ENCODE results near the gene IL18RAP.

Gene IL18RAP

GRCh38 chr2:102485147-102485785 is 62.3 kb downstream of the IL18RAP start:
- peak overlapping the region; percentile 16 for H3K4me3 ChIP-seq (ENCODE audit: low read length)
- H3K9ac ChIP-seq (ENCODE audit: low read length) = no peak overlapping the region
- H3K4me1 ChIP-seq (ENCODE audit: control insufficient read depth, insufficient read depth, low read length) = peaks cover 19% of the 10 kb centered on the region
- peaks cover 1% of the 10 kb centered on the region for H3K9me3 ChIP-seq (ENCODE audit: control insufficient read depth, low read length)
- H3K27me3 ChIP-seq (replicated peaks; ENCODE audit: control insufficient read depth, insufficient read depth, low read length) = peaks cover 9% of the 10 kb centered on the region
- no peaks in the 10 kb centered on the region for H3K36me3 ChIP-seq (ENCODE audit: control insufficient read depth, insufficient read depth, low read length, severe bottlenecking)
- DNase-seq (ENCODE audit: low read depth) = no peak

DNA sequence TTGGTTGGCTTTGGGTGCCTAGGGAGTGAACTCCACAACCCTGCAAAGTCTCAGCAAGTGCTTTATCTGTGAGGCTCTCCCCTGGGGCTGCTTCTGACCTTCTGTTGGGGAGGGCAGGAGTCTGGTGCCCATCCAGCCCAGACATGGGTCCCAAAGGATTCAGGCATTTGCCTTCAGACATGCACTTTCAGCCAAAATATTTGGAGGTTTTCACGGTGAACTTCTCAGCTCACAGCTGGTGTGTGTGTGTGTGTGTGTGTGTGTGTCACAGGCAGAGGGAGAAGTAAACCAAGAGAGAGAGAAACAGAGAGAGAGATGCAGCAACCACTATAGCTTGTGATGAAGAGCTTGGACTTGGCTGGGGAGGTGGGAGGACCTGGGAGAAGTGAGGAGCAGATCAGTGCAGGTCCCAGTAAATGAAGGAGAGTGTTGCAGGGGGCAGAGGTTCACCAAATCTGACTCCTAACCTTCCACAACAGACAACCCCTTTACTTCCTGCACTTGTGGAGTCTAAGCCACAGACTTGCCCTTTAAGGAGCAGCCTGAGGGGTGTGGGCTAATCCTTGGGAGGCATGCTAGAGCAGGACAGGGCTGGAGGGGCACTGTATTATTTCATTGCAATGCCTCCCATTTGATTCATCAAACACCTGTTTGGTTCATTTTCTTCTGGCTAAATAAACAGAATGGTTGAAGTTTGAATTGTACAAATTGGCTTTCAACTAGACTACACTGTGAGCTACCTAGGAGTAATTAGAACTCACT is 64.2 kb downstream of the IL18RAP start:
- H3K9me3 ChIP-seq (ENCODE audit: control insufficient read depth, low read length) = peaks cover 5% of the 10 kb centered on the region
- H3K4me3 ChIP-seq (ENCODE audit: low read length) = no peak overlapping the region
- peaks cover 9% of the 10 kb centered on the region for H3K27me3 ChIP-seq (replicated peaks; ENCODE audit: control insufficient read depth, insufficient read depth, low read length)
- DNase-seq (ENCODE audit: low read depth) = no peak
- H3K4me1 ChIP-seq (ENCODE audit: control insufficient read depth, insufficient read depth, low read length) = peaks cover 14% of the 10 kb centered on the region
- no peak overlapping the region for H3K9ac ChIP-seq (ENCODE audit: low read length)
- H3K36me3 ChIP-seq (ENCODE audit: control insufficient read depth, insufficient read depth, low read length, severe bottlenecking) = no peaks in the 10 kb centered on the region

- Histone ChIP-seq H3K27me3 (replicated peaks; ENCODE audit: control insufficient read depth, insufficient read depth, low read length) (peaks cover 9% of the 10 kb centered on the region), H3K4me3 (ENCODE audit: low read length) (no peak overlapping the region)
- DNase-seq (ENCODE audit: low read depth) = peak; percentile 15
These were observed 65.0 kb downstream of the IL18RAP start for GRCh38 chr2:102487761-102488462.

GRCh38 chr2:102489646-102490045 is 66.7 kb downstream of the IL18RAP start:
- H3K4me3 ChIP-seq (ENCODE audit: low read length) = no peak overlapping the region
- H3K36me3 ChIP-seq (ENCODE audit: control insufficient read depth, insufficient read depth, low read length, severe bottlenecking) = no peaks in the 10 kb centered on the region
- H3K4me1 ChIP-seq (ENCODE audit: control insufficient read depth, insufficient read depth, low read length) = peaks cover 13% of the 10 kb centered on the region
- H3K9ac ChIP-seq (ENCODE audit: low read length) = no peak overlapping the region
- peaks cover 9% of the 10 kb centered on the region for H3K27me3 ChIP-seq (replicated peaks; ENCODE audit: control insufficient read depth, insufficient read depth, low read length)
- H3K9me3 ChIP-seq (ENCODE audit: control insufficient read depth, low read length) = peaks cover 18% of the 10 kb centered on the region
- no peak for DNase-seq (ENCODE audit: low read depth)

More at GRCh38 chr2:102487761-102488462, 65.0 kb downstream of the IL18RAP start:
- Histone ChIP-seq H3K4me1 (ENCODE audit: control insufficient read depth, insufficient read depth, low read length) (peaks cover 14% of the 10 kb centered on the region), H3K9ac (ENCODE audit: low read length) (no peak overlapping the region), H3K9me3 (ENCODE audit: control insufficient read depth, low read length) (peaks cover 5% of the 10 kb centered on the region), H3K36me3 (ENCODE audit: control insufficient read depth, insufficient read depth, low read length, severe bottlenecking) (no peaks in the 10 kb centered on the region)

DNA sequence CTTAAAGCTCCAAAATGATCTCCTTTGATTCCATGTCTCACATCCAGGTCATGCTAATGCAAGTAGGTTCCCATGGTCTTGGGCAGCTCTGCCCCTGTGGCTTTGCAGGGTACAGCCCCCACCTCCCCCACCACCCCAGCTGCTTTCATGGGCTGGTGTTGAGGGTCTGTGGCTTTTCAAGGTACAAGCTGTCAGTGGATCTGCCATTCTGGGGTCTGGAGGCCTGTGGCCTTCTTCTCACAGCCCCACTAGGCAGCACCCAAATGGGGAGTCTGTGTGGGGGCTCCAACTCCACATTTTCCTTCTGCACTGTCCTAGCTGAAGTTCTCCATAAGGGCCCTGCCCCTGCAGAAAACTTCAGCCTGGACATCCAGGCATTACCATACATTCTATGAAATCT is 69.0 kb downstream of the IL18RAP start:
- Histone ChIP-seq H3K4me1 (ENCODE audit: control insufficient read depth, insufficient read depth, low read length) (no peaks in the 10 kb centered on the region), H3K9ac (ENCODE audit: low read length) (no peak overlapping the region), H3K36me3 (ENCODE audit: control insufficient read depth, insufficient read depth, low read length, severe bottlenecking) (no peaks in the 10 kb centered on the region), H3K4me3 (ENCODE audit: low read length) (no peak overlapping the region), H3K9me3 (ENCODE audit: control insufficient read depth, low read length) (peaks cover 34% of the 10 kb centered on the region), H3K27me3 (replicated peaks; ENCODE audit: control insufficient read depth, insufficient read depth, low read length) (no peaks in the 10 kb centered on the region)
- DNase-seq (ENCODE audit: low read depth) = no peak

DNA sequence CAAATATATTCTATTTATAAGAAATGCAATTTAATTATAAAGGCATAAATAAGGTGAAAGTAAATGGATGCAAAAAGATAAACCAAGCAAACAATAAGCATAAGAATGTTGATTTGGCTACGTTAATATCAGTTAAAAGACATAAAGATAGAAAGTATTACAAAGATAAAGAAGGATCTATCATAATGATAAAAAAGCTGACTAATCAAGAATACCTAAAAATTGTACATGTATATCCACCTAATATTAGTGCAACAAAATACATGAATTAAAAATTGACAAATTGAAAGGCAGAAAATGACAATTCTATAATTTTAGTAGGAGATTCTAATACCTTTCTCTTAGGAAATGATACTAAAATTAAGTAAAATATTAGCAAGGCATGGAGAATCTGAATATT is 71.6 kb downstream of the IL18RAP start:
- H3K36me3 ChIP-seq (ENCODE audit: control insufficient read depth, insufficient read depth, low read length, severe bottlenecking) = no peaks in the 10 kb centered on the region

DNA sequence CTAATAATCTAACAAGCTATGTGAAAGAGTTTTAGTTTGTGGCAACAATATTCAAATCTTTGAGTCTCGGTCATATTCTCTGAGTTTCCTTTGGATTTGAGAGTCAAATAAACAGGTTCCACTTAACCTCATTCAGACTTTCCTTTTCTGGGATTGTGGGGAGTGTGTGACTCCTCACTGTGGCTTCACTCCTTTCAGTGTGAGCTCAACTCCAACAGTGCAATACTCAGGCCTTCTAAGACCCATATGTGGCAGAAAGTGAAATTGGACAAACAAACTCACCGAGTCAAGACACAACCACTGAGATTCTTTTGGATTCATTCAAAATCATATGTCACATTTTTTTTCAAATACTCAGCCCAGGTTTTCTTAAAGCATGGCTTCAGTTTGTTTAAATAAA is 75.5 kb downstream of the IL18RAP start:
- DNase-seq (ENCODE audit: low read depth) = no peak
- no peak overlapping the region for H3K4me3 ChIP-seq (ENCODE audit: low read length)
- H3K9ac ChIP-seq (ENCODE audit: low read length) = no peak overlapping the region
- peaks cover 27% of the 10 kb centered on the region for H3K9me3 ChIP-seq (ENCODE audit: control insufficient read depth, low read length)
- H3K4me1 ChIP-seq (ENCODE audit: control insufficient read depth, insufficient read depth, low read length) = no peaks in the 10 kb centered on the region
- H3K27me3 ChIP-seq (replicated peaks; ENCODE audit: control insufficient read depth, insufficient read depth, low read length) = peaks cover 15% of the 10 kb centered on the region
- H3K36me3 ChIP-seq (ENCODE audit: control insufficient read depth, insufficient read depth, low read length, severe bottlenecking) = no peaks in the 10 kb centered on the region

More for the DNA sequence above, 71.6 kb downstream of the IL18RAP start:
- Histone ChIP-seq H3K4me1 (ENCODE audit: control insufficient read depth, insufficient read depth, low read length) (no peaks in the 10 kb centered on the region), H3K9ac (ENCODE audit: low read length) (no peak overlapping the region), H3K9me3 (ENCODE audit: control insufficient read depth, low read length) (peaks cover 34% of the 10 kb centered on the region), H3K4me3 (ENCODE audit: low read length) (no peak overlapping the region), H3K27me3 (replicated peaks; ENCODE audit: control insufficient read depth, insufficient read depth, low read length) (peaks cover 8% of the 10 kb centered on the region)
- DNase-seq (ENCODE audit: low read depth) = no peak

DNA sequence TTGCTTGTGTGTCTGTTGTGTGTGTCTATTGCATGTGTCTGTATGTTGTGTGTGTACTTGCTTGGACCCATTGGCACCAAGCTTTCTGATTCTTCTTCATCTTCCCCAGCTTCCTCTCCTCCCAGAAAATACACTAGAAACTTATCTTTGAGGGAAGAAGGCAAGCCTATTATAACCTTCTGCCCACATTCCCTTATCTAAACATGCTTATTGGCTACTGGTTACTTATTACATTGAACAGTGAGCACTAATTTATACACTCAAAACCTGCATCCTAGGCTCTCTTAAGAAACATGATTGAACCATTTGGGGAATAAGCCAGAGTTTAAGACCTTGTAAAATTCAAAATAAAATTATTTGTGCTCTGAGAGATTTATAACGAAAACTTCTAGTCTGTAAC is 76.6 kb downstream of the IL18RAP start:
- H3K4me3 ChIP-seq (ENCODE audit: low read length) = no peak overlapping the region
- DNase-seq (ENCODE audit: low read depth) = no peak
- peaks cover 17% of the 10 kb centered on the region for H3K9me3 ChIP-seq (ENCODE audit: control insufficient read depth, low read length)

More for the DNA sequence above, 76.6 kb downstream of the IL18RAP start:
- no peaks in the 10 kb centered on the region for H3K4me1 ChIP-seq (ENCODE audit: control insufficient read depth, insufficient read depth, low read length)
- H3K36me3 ChIP-seq (ENCODE audit: control insufficient read depth, insufficient read depth, low read length, severe bottlenecking) = no peaks in the 10 kb centered on the region
- no peak overlapping the region for H3K9ac ChIP-seq (ENCODE audit: low read length)
- peaks cover 19% of the 10 kb centered on the region for H3K27me3 ChIP-seq (replicated peaks; ENCODE audit: control insufficient read depth, insufficient read depth, low read length)
